Measurements from ENCODE around the gene FCGR3A. TPM values are rescaled to one million over a fixed set of nuclear protein-coding genes. Genes with fewer than 3 reads are reported as not detected.
"Not testable (repeated sequence)": the region's sequence is repeated elsewhere in the genome, so short reads cannot be mapped to it uniquely, and the experiment has no call there.

The FCGR3A gene
- polyA plus RNA-seq, 1 of the 3 experiments (the other 2 are of a cell fraction) = not detected

GRCh38 chr1:161554340-161554739, 4.7 kb upstream of the FCGR3A start:
- H3K9me2 ChIP-seq; H3K79me2 ChIP-seq (ENCODE audit: insufficient read depth); H4K20me1 ChIP-seq (ENCODE audit: insufficient read depth); H3K36me3 ChIP-seq (replicated peaks in 1 of 2; ENCODE audit: control insufficient read depth in 1 of 2, insufficient read depth in 2 of 2, low read length in 1 of 2); H3K27ac ChIP-seq (ENCODE audit: low read depth in 2 of 2, low read length in 1 of 2); H3K9ac ChIP-seq; H2AFZ ChIP-seq (ENCODE audit: low read depth); H3K4me2 ChIP-seq; H3K4me1 ChIP-seq (ENCODE audit: control insufficient read depth in 1 of 2, insufficient read depth in 2 of 2, low read depth in 1 of 2, low read length in 1 of 2); POLR2A ChIA-PET; H3K27me3 ChIP-seq (ENCODE audit: insufficient read depth); DNase-seq; H3K4me3 ChIP-seq (ENCODE audit: low read depth in 2 of 2, low read length in 1 of 2); CTCF ChIA-PET; H3F3A ChIP-seq (replicated peaks; ENCODE audit: insufficient read depth); H3K9me3 ChIP-seq: not testable (repeated sequence)
- 33% methylated on average over 3 of the region's 3 CpGs for WGBS (ENCODE audit: low lambda C conversion rate)

- CTCF ChIA-PET; H3F3A ChIP-seq (replicated peaks; ENCODE audit: insufficient read depth); H3K4me2 ChIP-seq; H3K79me2 ChIP-seq (ENCODE audit: insufficient read depth); H3K27me3 ChIP-seq (ENCODE audit: insufficient read depth); H3K9me3 ChIP-seq; H3K4me3 ChIP-seq (ENCODE audit: low read depth in 2 of 2, low read length in 1 of 2); H2AFZ ChIP-seq (ENCODE audit: low read depth); H4K20me1 ChIP-seq (ENCODE audit: insufficient read depth); H3K9me2 ChIP-seq; POLR2A ChIA-PET; H3K4me1 ChIP-seq (ENCODE audit: control insufficient read depth in 1 of 2, insufficient read depth in 2 of 2, low read depth in 1 of 2, low read length in 1 of 2); H3K9ac ChIP-seq; H3K27ac ChIP-seq (ENCODE audit: low read depth in 2 of 2, low read length in 1 of 2); DNase-seq; H3K36me3 ChIP-seq (replicated peaks in 1 of 2; ENCODE audit: control insufficient read depth in 1 of 2, insufficient read depth in 2 of 2, low read length in 1 of 2): not testable (repeated sequence)
- 34% methylated on average over 2 of the region's 2 CpGs for WGBS (ENCODE audit: low lambda C conversion rate)
These were observed 4.0 kb upstream of the FCGR3A start for GRCh38 chr1:161553631-161554030.

- H3K79me2 ChIP-seq (ENCODE audit: insufficient read depth); H3K9me2 ChIP-seq; DNase-seq; CTCF ChIA-PET; H3K27ac ChIP-seq (ENCODE audit: low read depth in 2 of 2, low read length in 1 of 2); H3K9ac ChIP-seq; H3K36me3 ChIP-seq (replicated peaks in 1 of 2; ENCODE audit: control insufficient read depth in 1 of 2, insufficient read depth in 2 of 2, low read length in 1 of 2); POLR2A ChIA-PET; H3K27me3 ChIP-seq (ENCODE audit: insufficient read depth); H3F3A ChIP-seq (replicated peaks; ENCODE audit: insufficient read depth); H3K4me1 ChIP-seq (ENCODE audit: control insufficient read depth in 1 of 2, insufficient read depth in 2 of 2, low read depth in 1 of 2, low read length in 1 of 2); H3K4me3 ChIP-seq (ENCODE audit: low read depth in 2 of 2, low read length in 1 of 2); H3K9me3 ChIP-seq; H3K4me2 ChIP-seq; H4K20me1 ChIP-seq (ENCODE audit: insufficient read depth); H2AFZ ChIP-seq (ENCODE audit: low read depth): not testable (repeated sequence)
- WGBS (ENCODE audit: low lambda C conversion rate) = 7% methylated on average over 5 of the region's 5 CpGs
These were observed 1.3 kb upstream of the FCGR3A start for GRCh38 chr1:161550942-161551341.

GRCh38 chr1:161548749-161549406, 740 bp downstream of the FCGR3A start:
- H3K9me3 ChIP-seq; CTCF ChIA-PET; H3K9ac ChIP-seq; DNase-seq; H3K4me1 ChIP-seq (ENCODE audit: control insufficient read depth in 1 of 2, insufficient read depth in 2 of 2, low read depth in 1 of 2, low read length in 1 of 2); H3K36me3 ChIP-seq (replicated peaks in 1 of 2; ENCODE audit: control insufficient read depth in 1 of 2, insufficient read depth in 2 of 2, low read length in 1 of 2); H3K9me2 ChIP-seq; H3K4me2 ChIP-seq; H3K4me3 ChIP-seq (ENCODE audit: low read depth in 2 of 2, low read length in 1 of 2); H2AFZ ChIP-seq (ENCODE audit: low read depth); H4K20me1 ChIP-seq (ENCODE audit: insufficient read depth); H3K79me2 ChIP-seq (ENCODE audit: insufficient read depth); H3K27me3 ChIP-seq (ENCODE audit: insufficient read depth); POLR2A ChIA-PET; H3K27ac ChIP-seq (ENCODE audit: low read depth in 2 of 2, low read length in 1 of 2); H3F3A ChIP-seq (replicated peaks; ENCODE audit: insufficient read depth): not testable (repeated sequence)
- 27% methylated on average over 1 of the region's 2 CpGs for WGBS (ENCODE audit: low lambda C conversion rate)

- H4K20me1 ChIP-seq (ENCODE audit: insufficient read depth); H3K9ac ChIP-seq; H3K9me2 ChIP-seq; POLR2A ChIA-PET; H3K27me3 ChIP-seq (ENCODE audit: insufficient read depth); H3F3A ChIP-seq (replicated peaks; ENCODE audit: insufficient read depth); H3K4me2 ChIP-seq; H3K9me3 ChIP-seq; H3K27ac ChIP-seq (ENCODE audit: low read depth in 2 of 2, low read length in 1 of 2); DNase-seq; H3K4me1 ChIP-seq (ENCODE audit: control insufficient read depth in 1 of 2, insufficient read depth in 2 of 2, low read depth in 1 of 2, low read length in 1 of 2); H3K79me2 ChIP-seq (ENCODE audit: insufficient read depth); H2AFZ ChIP-seq (ENCODE audit: low read depth); CTCF ChIA-PET; H3K36me3 ChIP-seq (replicated peaks in 1 of 2; ENCODE audit: control insufficient read depth in 1 of 2, insufficient read depth in 2 of 2, low read length in 1 of 2); H3K4me3 ChIP-seq (ENCODE audit: low read depth in 2 of 2, low read length in 1 of 2): not testable (repeated sequence)
- 8% methylated on average over 8 of the region's 8 CpGs for WGBS (ENCODE audit: low lambda C conversion rate)
These were observed 1.4 kb downstream of the FCGR3A start for GRCh38 chr1:161547995-161548741.

- H3K4me2 ChIP-seq; H3K27ac ChIP-seq (ENCODE audit: low read depth in 2 of 2, low read length in 1 of 2); H3F3A ChIP-seq (replicated peaks; ENCODE audit: insufficient read depth); DNase-seq; H3K79me2 ChIP-seq (ENCODE audit: insufficient read depth); CTCF ChIA-PET; H3K9me3 ChIP-seq; H3K9ac ChIP-seq; H3K4me3 ChIP-seq (ENCODE audit: low read depth in 2 of 2, low read length in 1 of 2); H4K20me1 ChIP-seq (ENCODE audit: insufficient read depth); H3K9me2 ChIP-seq; H3K4me1 ChIP-seq (ENCODE audit: control insufficient read depth in 1 of 2, insufficient read depth in 2 of 2, low read depth in 1 of 2, low read length in 1 of 2); H3K36me3 ChIP-seq (replicated peaks in 1 of 2; ENCODE audit: control insufficient read depth in 1 of 2, insufficient read depth in 2 of 2, low read length in 1 of 2); POLR2A ChIA-PET; H2AFZ ChIP-seq (ENCODE audit: low read depth): not testable (repeated sequence)
- WGBS (ENCODE audit: low lambda C conversion rate) = 16% methylated on average over 11 of the region's 11 CpGs
- peaks cover 23% of the 10 kb centered on the region; the same call in 1 of the 2 replicates for H3K27me3 ChIP-seq (ENCODE audit: insufficient read depth)
These were observed 4.5 kb downstream of the FCGR3A start for GRCh38 chr1:161545005-161545731.

Data from SK-N-SH (cell line).